Activated naive CD4-positive, alpha-beta T cell treated with anti-CD3 and anti-CD28 coated beads, Interleukin-2, amount 50 U/mL, for 72 hours (primary cell): ENCODE data around the gene FOXO6. TPM values are rescaled to one million over a fixed set of nuclear protein-coding genes. Genes with fewer than 3 reads are reported as not detected.

Experiments used
- ATAC-seq, 2 donors: fragments of 150-1000 bp; cut with Tn5 transposase; 2 replicates each; pipeline ENCODE4 v1.10.0; 2021; ENCODE audit warnings: mild to moderate bottlenecking in 2 of 2, moderate library complexity in 2 of 2
- DNase-seq, 2 donors: peaks; one replicate each; pipeline ENCODE4 v3.0.0; 2021 to 2022; ENCODE audit warnings: low spot score in 2 of 2
- H3K27ac Mint-ChIP-seq, 2 donors: one replicate each; pipeline ENCODE4 v1.8.0; 2022; ENCODE audit warnings: mild to moderate bottlenecking in 2 of 2, mixed read lengths in 2 of 2
- H3K36me3 Mint-ChIP-seq, 2 donors: one replicate each; pipeline ENCODE4 v1.8.0; 2022; ENCODE audit warnings: mixed read lengths in 2 of 2
- H3K9me3 Mint-ChIP-seq, 2 donors: one replicate each; pipeline ENCODE4 v1.8.0; 2022; ENCODE audit warnings: mixed read lengths in 2 of 2
- total RNA-seq, 2 donors: library from RNA; stranded (reverse); gene quantifications; one replicate each; pipeline ENCODE4 v1.2.3, GENCODE V29; 2022

Gene FOXO6
- total RNA-seq, 2 donors from 2014 or later: 0.39 TPM; not detected in 1

GRCh38 chr1:41418857-41419583 lies 57.8 kb downstream of the FOXO6 start:
- no peak for ATAC-seq

DNA sequence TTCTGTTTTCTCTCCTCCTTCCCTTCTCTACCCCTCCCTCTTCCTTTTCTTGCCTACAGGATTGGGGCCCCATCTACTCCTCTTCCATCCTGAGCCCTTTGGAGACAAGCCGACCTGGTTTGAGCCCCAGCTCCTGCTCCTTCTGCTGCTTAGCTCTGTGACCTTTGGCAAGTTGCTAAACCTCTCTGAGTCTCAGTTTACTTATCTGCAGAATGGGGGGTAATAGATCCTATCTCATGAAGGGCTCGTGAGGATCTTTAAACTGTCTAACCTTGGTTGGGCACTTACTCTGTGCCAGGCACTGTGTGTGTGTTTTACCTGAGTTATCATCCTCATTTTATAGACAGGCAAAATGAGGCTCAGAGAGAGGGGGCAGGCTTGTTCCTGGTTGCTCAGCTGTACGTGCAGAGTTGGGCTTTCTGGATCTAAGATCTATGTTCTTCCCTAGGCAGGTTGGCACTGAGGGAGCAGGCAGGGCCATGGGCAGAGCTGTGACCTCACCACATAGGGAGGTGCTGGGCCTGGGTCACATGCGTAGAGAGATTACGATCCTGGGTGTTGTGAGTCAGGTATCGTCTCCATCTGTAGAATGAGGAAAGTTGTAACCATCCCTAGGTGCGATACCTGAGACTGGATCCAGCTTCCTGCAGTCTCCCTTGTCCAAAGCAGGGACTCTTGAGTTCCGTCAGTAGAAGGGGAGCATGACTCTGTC lies 58.5 kb downstream of the FOXO6 start:
- no peaks in the 10 kb centered on the region for H3K36me3 Mint-ChIP-seq
- no peaks in the 10 kb centered on the region for H3K9me3 Mint-ChIP-seq
- DNase-seq (no peak), ATAC-seq (no peak)
- no peak overlapping the region for H3K27ac Mint-ChIP-seq

More at GRCh38 chr1:41418857-41419583, 57.8 kb downstream of the FOXO6 start:
- Mint-ChIP-seq H3K9me3 (no peaks in the 10 kb centered on the region), H3K36me3 (no peaks in the 10 kb centered on the region), H3K27ac (no peak overlapping the region)
- DNase-seq: no peak

DNA sequence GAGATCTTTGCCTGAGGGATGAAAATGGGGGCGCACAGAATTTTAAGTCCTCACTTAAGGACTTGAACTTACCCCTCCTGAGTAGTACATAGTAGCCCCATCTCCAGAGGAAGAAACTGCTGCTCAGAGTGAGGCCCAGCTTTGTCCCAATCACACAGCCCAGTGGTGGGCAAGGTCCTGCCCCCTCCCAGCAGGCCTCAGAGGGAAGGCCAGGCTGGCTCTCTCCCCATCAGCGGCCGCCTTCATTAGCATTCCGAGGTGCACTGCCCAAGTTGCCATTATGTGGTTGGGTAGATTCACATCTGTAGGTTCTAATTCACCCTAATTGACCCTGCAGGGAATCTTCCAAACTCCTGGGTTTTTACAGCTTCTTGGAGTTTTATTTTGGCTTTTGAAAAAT lies 59.1 kb downstream of the FOXO6 start:
- no peaks in the 10 kb centered on the region for H3K36me3 Mint-ChIP-seq
- DNase-seq (no peak), ATAC-seq (no peak)
- H3K27ac Mint-ChIP-seq: no peak overlapping the region
- H3K9me3 Mint-ChIP-seq: no peaks in the 10 kb centered on the region

- H3K27ac Mint-ChIP-seq: no peak overlapping the region
- ATAC-seq (no peak), DNase-seq (no peak)
- H3K36me3 Mint-ChIP-seq: no peaks in the 10 kb centered on the region
- no peaks in the 10 kb centered on the region for H3K9me3 Mint-ChIP-seq
These were observed 59.6 kb downstream of the FOXO6 start for GRCh38 chr1:41420860-41421259.

GRCh38 chr1:41422306-41422705 lies 61.1 kb downstream of the FOXO6 start:
- DNase-seq (no peak), ATAC-seq (no peak)
- Mint-ChIP-seq H3K9me3 (no peaks in the 10 kb centered on the region), H3K36me3 (no peaks in the 10 kb centered on the region), H3K27ac (no peak overlapping the region)

GRCh38 chr1:41423511-41424191 lies 62.4 kb downstream of the FOXO6 start:
- no peaks in the 10 kb centered on the region for H3K9me3 Mint-ChIP-seq
- ATAC-seq (no peak), DNase-seq (no peak)
- no peaks in the 10 kb centered on the region for H3K36me3 Mint-ChIP-seq
- H3K27ac Mint-ChIP-seq: no peak overlapping the region

DNA sequence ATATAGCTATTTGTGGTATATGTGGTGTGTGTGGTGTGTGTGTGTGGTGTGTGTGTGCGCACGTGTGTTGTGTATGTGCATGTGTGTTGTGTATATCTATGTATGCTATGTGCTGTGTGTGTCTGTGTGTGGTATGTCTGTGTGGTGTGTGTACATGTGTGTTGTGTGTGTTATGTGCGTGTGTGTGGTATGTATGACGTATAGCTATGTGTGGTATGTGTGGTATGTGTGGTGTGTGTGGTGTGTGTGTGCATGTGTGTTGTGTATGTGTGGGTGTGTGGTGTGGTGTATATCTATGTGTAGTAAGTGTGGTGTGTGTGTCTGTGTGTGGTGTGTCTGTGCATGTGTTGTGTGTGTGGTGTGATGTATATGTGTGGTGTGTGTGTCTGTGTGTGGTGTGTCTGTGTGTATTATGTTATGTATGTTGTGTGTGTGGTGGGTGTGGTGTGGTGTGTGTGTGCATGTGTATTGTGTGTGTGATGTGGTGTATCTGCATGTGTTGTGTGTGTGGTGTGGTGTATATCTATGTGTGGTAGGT lies 63.4 kb downstream of the FOXO6 start:
- no peaks in the 10 kb centered on the region for H3K36me3 Mint-ChIP-seq
- ATAC-seq (no peak), DNase-seq (no peak)
- no peaks in the 10 kb centered on the region for H3K9me3 Mint-ChIP-seq
- H3K27ac Mint-ChIP-seq: no peak overlapping the region

GRCh38 chr1:41425369-41425768 lies 64.1 kb downstream of the FOXO6 start:
- no peaks in the 10 kb centered on the region for H3K36me3 Mint-ChIP-seq
- DNase-seq (no peak), ATAC-seq (no peak)
- no peaks in the 10 kb centered on the region for H3K9me3 Mint-ChIP-seq
- H3K27ac Mint-ChIP-seq: no peak overlapping the region

DNA sequence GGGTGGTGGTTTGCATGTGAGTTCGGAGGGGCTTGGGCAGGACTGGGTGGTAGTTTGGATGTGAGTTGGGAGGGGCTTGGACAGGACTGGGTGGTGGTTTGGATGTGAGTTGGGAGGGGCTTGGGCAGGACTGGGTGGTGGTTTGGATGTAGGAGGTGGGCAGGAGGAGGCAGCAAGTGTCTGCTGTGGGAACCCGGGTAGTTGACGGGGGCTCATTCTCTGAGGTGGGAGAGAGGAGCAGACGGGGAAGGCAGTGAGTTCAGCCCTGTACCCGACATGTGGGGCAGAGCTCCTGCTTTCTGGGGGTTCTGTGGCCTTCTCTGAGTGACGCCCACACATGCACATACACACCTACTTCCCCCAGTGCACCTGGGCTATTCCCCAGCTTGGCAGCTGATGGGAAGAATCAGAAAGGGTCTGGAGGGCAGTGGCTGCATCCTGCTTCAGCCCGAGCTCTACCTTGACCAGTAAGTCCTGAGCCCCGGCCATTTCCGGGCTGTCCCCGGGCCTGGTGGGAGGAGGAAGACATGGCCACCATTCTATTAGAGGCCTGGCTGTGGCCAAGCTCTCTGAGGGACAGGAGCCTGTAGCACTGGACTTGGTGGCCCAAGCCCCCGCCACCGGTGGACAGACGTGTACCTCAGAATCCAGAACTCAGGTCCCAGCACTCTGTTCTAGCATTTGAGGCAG lies 65.1 kb downstream of the FOXO6 start:
- Mint-ChIP-seq H3K27ac (no peak overlapping the region), H3K9me3 (no peaks in the 10 kb centered on the region), H3K36me3 (no peaks in the 10 kb centered on the region)
- ATAC-seq (no peak), DNase-seq (no peak)

DNA sequence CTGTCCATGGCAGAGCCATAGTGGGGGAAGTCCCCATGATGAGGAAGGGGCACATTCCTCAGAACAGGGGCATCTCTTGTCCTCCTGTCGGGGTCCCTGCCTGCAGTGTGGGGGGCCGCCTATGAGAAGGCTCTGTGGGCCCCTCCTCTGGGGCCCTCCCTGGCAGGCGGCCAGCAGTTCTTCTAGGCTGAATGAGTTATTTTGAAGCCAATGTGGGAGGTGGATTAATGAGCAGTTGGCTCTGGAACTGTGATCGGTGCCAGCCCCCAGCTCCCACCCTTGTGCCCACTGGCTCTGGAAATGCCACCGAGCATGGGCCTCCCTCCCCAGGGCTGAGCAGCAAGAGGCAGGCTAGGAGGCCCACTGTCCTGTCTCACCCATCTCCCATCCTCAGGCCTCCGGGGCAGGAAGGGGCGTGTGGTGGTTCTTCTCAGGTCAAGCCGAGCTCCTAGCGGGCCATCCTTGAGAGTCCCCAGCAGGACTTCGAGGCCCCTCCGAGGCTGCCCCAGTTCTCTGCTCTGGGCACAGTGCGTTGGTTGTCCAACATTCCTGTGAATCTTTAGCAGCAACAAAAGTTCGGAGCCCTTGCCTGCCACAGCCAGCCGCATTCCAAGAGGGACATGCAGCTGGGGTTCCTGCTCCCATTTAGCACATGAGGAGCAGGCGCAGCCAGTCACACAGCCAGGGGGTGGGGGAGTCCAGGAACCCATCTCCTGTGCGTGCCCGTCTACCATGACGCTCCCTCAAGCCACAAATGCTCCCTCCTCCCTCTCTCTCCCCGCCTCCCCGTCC lies 66.1 kb downstream of the FOXO6 start:
- H3K36me3 Mint-ChIP-seq: no peaks in the 10 kb centered on the region

GRCh38 chr1:41427916-41428737 lies 66.9 kb downstream of the FOXO6 start:
- DNase-seq (no peak), ATAC-seq (no peak)
- no peak overlapping the region for H3K27ac Mint-ChIP-seq
- H3K36me3 Mint-ChIP-seq: no peaks in the 10 kb centered on the region
- no peaks in the 10 kb centered on the region for H3K9me3 Mint-ChIP-seq

More for the DNA sequence above, 66.1 kb downstream of the FOXO6 start:
- ATAC-seq (no peak), DNase-seq (no peak)
- no peak overlapping the region for H3K27ac Mint-ChIP-seq
- no peaks in the 10 kb centered on the region for H3K9me3 Mint-ChIP-seq

DNA sequence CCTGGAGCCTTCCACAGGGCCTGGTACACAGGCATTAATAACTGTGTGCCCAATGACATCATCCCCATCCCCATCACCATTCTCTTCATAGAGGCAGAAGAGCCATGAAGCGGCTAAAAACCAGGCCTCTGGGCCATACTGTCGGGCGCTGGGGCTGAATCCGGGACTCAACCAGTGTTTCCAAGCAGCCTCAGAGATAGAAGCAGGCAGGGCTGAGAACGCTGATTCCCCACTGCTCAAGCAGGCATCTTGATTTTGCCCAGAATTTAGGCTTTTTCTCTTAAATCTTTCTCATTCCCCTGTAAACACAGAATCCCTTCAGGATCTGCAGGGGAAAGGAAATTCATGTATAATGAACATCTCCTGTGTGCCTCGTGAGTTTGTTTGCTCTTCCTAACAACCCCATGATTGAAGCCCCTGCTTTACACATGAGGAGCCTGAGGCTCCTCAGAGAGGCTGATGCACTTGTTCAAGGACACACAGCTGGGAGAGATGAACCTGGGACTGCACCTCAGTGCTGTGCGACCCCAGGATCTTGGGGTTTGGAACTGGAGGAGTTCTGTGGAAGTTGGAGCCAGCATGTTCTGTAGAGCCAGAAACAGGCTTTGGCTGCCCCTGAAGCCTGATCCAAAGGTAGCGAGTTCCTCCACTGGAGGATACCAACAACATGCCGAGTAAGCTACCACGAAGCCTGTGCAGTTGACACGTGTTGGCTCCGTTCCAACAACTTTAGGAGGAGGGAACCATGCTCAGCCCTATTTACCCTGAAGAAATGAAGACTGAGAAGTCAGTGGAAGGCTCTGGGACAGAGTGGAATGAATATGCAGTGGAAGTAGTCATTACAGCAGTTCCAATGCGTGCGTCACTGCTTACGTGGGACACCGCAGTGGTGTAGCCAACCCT lies 67.8 kb downstream of the FOXO6 start:
- no peaks in the 10 kb centered on the region for H3K36me3 Mint-ChIP-seq
- no peaks in the 10 kb centered on the region for H3K9me3 Mint-ChIP-seq
- ATAC-seq (no peak), DNase-seq (no peak)
- peak overlapping the region in 1 of 2 donors; percentile 78 for H3K27ac Mint-ChIP-seq

GRCh38 chr1:41429641-41430035 lies 68.4 kb downstream of the FOXO6 start:
- no peak overlapping the region for H3K27ac Mint-ChIP-seq

DNA sequence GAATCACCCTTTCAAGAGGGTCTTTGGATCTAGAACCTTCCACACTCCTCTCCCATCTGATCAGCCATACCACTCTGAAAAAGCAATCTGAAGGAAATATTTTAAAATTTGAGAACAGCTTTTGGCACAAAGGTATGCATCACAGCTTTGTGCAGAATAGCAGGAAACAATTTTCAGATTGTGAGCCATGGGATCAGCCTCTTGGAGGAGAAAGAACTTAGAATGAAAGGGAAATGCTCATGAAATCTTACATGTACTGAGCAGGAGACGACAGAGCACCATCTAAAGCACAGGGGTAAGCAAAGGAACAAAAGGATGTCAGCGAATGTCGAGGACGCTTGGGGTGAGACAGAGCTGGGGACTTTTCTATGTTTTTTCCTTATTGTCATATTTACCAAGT lies 68.8 kb downstream of the FOXO6 start:
- Mint-ChIP-seq H3K9me3 (no peaks in the 10 kb centered on the region), H3K27ac (no peak overlapping the region), H3K36me3 (no peaks in the 10 kb centered on the region)
- DNase-seq: no peak
- ATAC-seq: no peak

More at GRCh38 chr1:41429641-41430035, 68.4 kb downstream of the FOXO6 start:
- no peak for DNase-seq
- Mint-ChIP-seq H3K36me3 (no peaks in the 10 kb centered on the region), H3K9me3 (no peaks in the 10 kb centered on the region)
- no peak for ATAC-seq
